PC-9 (cell line): ENCODE results near the gene RASA4.
"Not testable (repeated sequence)": the region's sequence is repeated elsewhere in the genome, so short reads cannot be mapped to it uniquely, and the experiment has no call there.

ENCODE experiments used
- CTCF ChIP-seq: fragments of 200-600 bp; sonication (generic); conservative IDR thresholded peaks from 2 replicates; pipeline ENCODE4 v1.6.1; 2017; ENCODE audit warnings: mixed run types, antibody characterized with exemption, mild to moderate bottlenecking, moderate library complexity
- EZH2 ChIP-seq: fragments of 200-600 bp; sonication (generic); IDR thresholded peaks from 2 replicates; pipeline ENCODE4 v1.8.0; 2017; ENCODE audit warnings: antibody characterized with exemption, low read depth

- not testable (repeated sequence) for TF ChIP-seq CTCF, EZH2
Measured at GRCh38 chr7:102576363-102576762, 40.2 kb downstream of the RASA4 start.
